OCI-LY1 (cell line): Measurements from ENCODE around the gene TERT.
"Not testable (repeated sequence)": the region's sequence is repeated elsewhere in the genome, so short reads cannot be mapped to it uniquely, and the experiment has no call there.

Experiments
- H2AFZ ChIP-seq: fragments of 200-600 bp; sonication (generic), shearing (Covaris generic); 2 replicates; pipeline ENCODE4 v1.6.0; 2014; ENCODE audit warnings: antibody characterized with exemption, mild to moderate bottlenecking, low read length
- H3F3A ChIP-seq: fragments of 200-600 bp; sonication (generic), shearing (Covaris generic); 2 replicates; pipeline ENCODE4 v1.6.0; 2014; ENCODE audit warnings: mild to moderate bottlenecking, antibody characterized with exemption, low read length, moderate library complexity; ENCODE audit not compliant: insufficient read depth
- H3K27ac ChIP-seq: fragments of 200-600 bp; sonication (generic); 2 replicates; pipeline ENCODE4 v1.5.1; 2014; ENCODE audit warnings: low read length, mixed run types, mild to moderate bottlenecking, low read depth; ENCODE audit not compliant: poor library complexity, severe bottlenecking
- H3K27me3 ChIP-seq: fragments of 200-600 bp; sonication (generic); 2 replicates; pipeline ENCODE4 v1.6.0; 2014; ENCODE audit warnings: antibody characterized with exemption, mild to moderate bottlenecking, low read length, moderate library complexity; ENCODE audit not compliant: insufficient read depth
- H3K36me3 ChIP-seq: fragments of 200-600 bp; sonication (generic); 2 replicates; pipeline ENCODE4 v1.6.1; 2014; ENCODE audit warnings: mild to moderate bottlenecking, antibody characterized with exemption, low read length, moderate library complexity, mixed read lengths; ENCODE audit not compliant: insufficient read depth
- H3K4me1 ChIP-seq: fragments of 200-600 bp; sonication (generic); 2 replicates; pipeline ENCODE4 v1.5.1; 2014; ENCODE audit warnings: mild to moderate bottlenecking, low read length, moderate library complexity; ENCODE audit not compliant: insufficient read depth, severe bottlenecking
- H3K4me2 ChIP-seq: fragments of 200-600 bp; sonication (generic), shearing (Covaris generic); 2 replicates; pipeline ENCODE4 v1.6.1; 2014; ENCODE audit warnings: low read length
- H3K4me3 ChIP-seq: fragments of 200-600 bp; sonication (generic); 2 replicates; pipeline ENCODE4 v1.5.1; 2014; ENCODE audit warnings: low read length, low read depth, mild to moderate bottlenecking, mixed read lengths; ENCODE audit not compliant: poor library complexity, severe bottlenecking
- H3K79me2 ChIP-seq: fragments of 200-600 bp; shearing (Covaris generic); 2 replicates; pipeline ENCODE4 v1.6.1; 2016; ENCODE audit warnings: mixed run types, low read length, mixed read lengths; ENCODE audit not compliant: insufficient read depth
- H3K9ac ChIP-seq: fragments of 200-600 bp; sonication (generic), shearing (Covaris generic); 2 replicates; pipeline ENCODE4 v1.6.1; 2014; ENCODE audit warnings: mild to moderate bottlenecking, low read length, mixed read lengths
- H3K9me2 ChIP-seq: fragments of 200-600 bp; sonication (generic), shearing (Covaris generic); 2 replicates; pipeline ENCODE4 v1.6.1; 2014; ENCODE audit warnings: low read depth, mild to moderate bottlenecking, low read length, mixed read lengths
- H3K9me3 ChIP-seq: fragments of 200-600 bp; shearing (Covaris generic); 2 replicates; pipeline ENCODE4 v1.6.1; 2014; ENCODE audit warnings: low read length, mixed read lengths
- H4K20me1 ChIP-seq: fragments of 200-600 bp; sonication (generic), shearing (Covaris generic); 2 replicates; pipeline ENCODE4 v1.6.0; 2016; ENCODE audit warnings: mild to moderate bottlenecking, low read length; ENCODE audit not compliant: insufficient read depth
- EZH2 ChIP-seq: fragments of 200-600 bp; sonication (generic), shearing (Covaris generic); IDR thresholded peaks from 2 replicates; pipeline ENCODE4 v1.8.0; 2017; ENCODE audit warnings: borderline replicate concordance, mixed run types, mild to moderate bottlenecking, antibody characterized with exemption, low read length, moderate library complexity, mixed read lengths
- TF ChIP-seq, protein P1 (sequence below): fragments of 200-600 bp; sonication (generic), shearing (Covaris generic); IDR thresholded peaks from 2 replicates; pipeline ENCODE4 v1.5.1; 2017; ENCODE audit warnings: mild to moderate bottlenecking, antibody characterized with exemption, low read length, moderate library complexity, mixed read lengths

TERT gene

DNA sequence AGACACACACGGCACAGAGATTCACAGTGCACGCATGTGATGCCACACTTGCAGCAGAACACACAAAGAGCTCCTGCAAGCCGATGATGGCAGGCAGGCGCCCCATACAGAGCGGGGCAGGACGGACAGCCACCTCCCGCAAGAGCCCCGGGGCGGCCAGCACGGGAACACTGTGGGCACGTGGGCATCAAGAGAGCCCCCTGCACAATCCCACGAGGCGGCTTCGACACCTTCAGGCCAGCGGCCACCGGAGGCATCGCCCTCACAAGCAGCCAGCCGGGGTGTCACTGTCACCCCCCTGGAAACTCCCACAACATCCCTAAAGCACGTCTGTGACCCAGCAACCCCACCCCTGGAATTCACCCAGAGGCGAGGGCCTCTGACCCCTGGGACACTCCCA, 17.9 kb downstream of the TERT start:
- TF ChIP-seq EZH2, result no peak
- TF ChIP-seq, protein P1, sequence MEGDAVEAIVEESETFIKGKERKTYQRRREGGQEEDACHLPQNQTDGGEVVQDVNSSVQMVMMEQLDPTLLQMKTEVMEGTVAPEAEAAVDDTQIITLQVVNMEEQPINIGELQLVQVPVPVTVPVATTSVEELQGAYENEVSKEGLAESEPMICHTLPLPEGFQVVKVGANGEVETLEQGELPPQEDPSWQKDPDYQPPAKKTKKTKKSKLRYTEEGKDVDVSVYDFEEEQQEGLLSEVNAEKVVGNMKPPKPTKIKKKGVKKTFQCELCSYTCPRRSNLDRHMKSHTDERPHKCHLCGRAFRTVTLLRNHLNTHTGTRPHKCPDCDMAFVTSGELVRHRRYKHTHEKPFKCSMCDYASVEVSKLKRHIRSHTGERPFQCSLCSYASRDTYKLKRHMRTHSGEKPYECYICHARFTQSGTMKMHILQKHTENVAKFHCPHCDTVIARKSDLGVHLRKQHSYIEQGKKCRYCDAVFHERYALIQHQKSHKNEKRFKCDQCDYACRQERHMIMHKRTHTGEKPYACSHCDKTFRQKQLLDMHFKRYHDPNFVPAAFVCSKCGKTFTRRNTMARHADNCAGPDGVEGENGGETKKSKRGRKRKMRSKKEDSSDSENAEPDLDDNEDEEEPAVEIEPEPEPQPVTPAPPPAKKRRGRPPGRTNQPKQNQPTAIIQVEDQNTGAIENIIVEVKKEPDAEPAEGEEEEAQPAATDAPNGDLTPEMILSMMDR, result no peak
- Histone ChIP-seq H3K27ac (no peak overlapping the region), H3K4me2 (no peak overlapping the region), H3F3A (no peaks in the 10 kb centered on the region), H3K9me3 (no peaks in the 10 kb centered on the region), H3K79me2 (no peaks in the 10 kb centered on the region), H3K27me3 (no peaks in the 10 kb centered on the region), H3K9ac (no peak overlapping the region), H2AFZ (no peak overlapping the region), H3K36me3 (peaks cover 75% of the 10 kb centered on the region), H3K4me3 (no peak overlapping the region), H3K4me1 (no peaks in the 10 kb centered on the region), H4K20me1 (no peaks in the 10 kb centered on the region), H3K9me2 (no peaks in the 10 kb centered on the region)

DNA sequence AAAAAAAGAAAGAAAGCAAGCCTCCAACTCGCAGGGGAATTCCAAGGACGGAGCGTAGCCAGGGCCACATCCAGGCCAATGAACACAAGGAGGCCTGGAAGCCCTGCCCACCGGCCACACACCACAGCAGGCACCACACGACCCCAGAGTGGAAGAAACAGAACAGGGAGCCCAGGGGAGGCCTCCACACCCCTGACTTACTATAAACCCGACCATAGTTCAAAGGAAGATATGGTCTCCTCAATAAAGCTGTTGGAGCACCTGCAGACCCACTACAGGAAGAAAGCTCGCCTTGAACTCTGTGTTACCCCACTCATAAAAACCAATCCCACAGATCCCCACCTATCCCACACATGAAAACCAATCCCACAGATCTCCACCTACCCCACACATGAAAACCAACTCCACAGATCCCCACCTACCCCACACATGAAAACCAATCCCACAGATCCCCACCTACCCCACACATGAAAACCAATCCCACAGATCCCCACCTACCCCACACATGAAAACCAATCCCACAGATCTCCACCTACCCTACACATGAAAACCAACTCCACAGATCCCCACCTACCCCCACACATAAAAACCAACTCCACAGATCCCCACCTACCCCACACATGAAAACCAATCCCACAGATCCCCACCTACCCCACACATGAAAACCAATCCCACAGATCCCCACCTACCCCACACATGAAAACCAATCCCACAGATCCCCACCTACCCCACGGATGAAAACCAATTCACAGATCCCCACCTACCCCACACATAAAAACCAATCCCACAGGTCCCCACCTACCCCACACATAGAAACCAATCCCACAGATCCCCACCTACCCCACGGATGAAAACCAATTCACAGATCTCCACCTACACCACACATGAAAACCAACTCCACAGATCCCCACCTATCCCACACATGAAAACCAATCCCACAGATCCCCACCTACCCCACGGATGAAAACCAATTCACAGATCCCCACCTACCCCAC, 19.2 kb downstream of the TERT start:
- not testable (repeated sequence) for H3K4me1 ChIP-seq, H2AFZ ChIP-seq, H3F3A ChIP-seq, H3K9me3 ChIP-seq, H3K27ac ChIP-seq, H3K4me3 ChIP-seq, H4K20me1 ChIP-seq, H3K79me2 ChIP-seq, H3K27me3 ChIP-seq, H3K9ac ChIP-seq, H3K9me2 ChIP-seq, H3K4me2 ChIP-seq
- peaks cover 78% of the 10 kb centered on the region for H3K36me3 ChIP-seq

DNA sequence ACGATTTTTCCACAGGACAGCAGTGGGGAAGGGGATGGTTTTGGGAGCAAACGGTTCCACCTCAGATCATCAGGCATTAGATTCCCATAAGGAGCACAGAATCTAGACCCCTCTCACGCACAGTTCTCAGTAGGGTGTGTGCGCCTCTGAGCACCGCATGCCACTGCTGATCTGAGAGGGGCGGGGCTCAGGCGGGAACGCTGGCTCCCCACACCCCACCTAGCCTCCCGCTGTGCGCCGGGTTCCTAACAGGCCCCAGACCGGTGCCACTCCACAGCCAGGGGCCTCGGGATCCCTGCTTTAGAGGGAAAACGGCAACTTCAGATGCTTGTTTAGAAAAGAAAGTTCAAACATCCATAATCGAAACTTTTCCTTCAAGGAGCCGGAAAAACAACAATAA, 20.4 kb downstream of the TERT start:
- H3K79me2 ChIP-seq, result no peaks in the 10 kb centered on the region

More for the DNA sequence above, 20.4 kb downstream of the TERT start:
- H3K27me3 ChIP-seq, result no peaks in the 10 kb centered on the region
- no peaks in the 10 kb centered on the region for H3F3A ChIP-seq
- H3K9ac ChIP-seq, result no peak overlapping the region
- H2AFZ ChIP-seq, result no peak overlapping the region
- no peak for TF ChIP-seq EZH2
- TF ChIP-seq, protein P1, result no peak
- no peak overlapping the region for H3K27ac ChIP-seq
- no peaks in the 10 kb centered on the region for H3K9me2 ChIP-seq
- no peaks in the 10 kb centered on the region for H3K9me3 ChIP-seq
- H3K36me3 ChIP-seq, result peaks cover 70% of the 10 kb centered on the region
- no peaks in the 10 kb centered on the region for H4K20me1 ChIP-seq
- no peak overlapping the region for H3K4me3 ChIP-seq
- no peak overlapping the region for H3K4me2 ChIP-seq
- H3K4me1 ChIP-seq, result no peaks in the 10 kb centered on the region
